ENCODE results near the gene ICA1. TPM values are rescaled to one million over a fixed set of nuclear protein-coding genes. Genes with fewer than 3 reads are reported as not detected.

Gene ICA1
- total RNA-seq, 1 donor from 2014 or later, result 43.2 TPM

DNA sequence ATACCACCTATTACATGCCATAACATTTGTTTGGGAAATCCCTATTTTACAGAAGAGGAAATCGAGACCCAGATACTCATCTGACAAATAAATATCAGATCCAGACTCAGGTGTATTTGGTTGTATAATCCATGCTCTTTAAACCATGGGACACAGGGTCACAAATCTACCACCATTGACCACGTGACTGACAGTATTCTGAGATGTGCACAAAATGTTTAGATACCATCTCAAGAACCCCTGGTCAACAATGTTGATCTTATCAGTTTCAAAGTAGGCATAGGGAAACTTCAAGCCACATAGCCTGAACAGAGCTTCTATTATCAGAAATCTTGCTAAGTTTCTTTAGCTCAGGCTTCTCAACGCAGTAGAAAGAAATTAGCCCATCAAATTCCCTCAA, 93.6 kb downstream of the ICA1 start:
- DNase-seq (ENCODE audit: extremely low read depth, low read depth, low spot score), result no peak

DNA sequence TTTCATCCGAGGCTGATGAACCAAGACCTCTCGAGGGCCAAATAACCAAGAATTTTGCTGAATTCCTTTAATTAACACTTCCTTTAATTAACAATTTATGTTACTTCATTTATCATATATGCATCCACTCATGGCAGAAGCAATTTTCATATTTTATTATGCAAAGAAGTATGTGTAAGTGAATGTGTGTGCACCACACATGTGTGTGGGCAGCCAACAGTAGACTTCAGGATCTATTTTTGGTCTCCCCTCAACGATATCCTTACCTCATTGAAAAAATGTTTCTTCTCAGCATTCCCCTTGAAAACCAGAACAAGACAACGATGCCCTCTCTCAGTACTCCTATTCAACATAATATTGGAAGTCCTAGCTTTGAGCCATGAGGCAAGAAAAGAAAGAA, 96.8 kb downstream of the ICA1 start:
- no peak for DNase-seq (ENCODE audit: extremely low read depth, low read depth, low spot score)

DNA sequence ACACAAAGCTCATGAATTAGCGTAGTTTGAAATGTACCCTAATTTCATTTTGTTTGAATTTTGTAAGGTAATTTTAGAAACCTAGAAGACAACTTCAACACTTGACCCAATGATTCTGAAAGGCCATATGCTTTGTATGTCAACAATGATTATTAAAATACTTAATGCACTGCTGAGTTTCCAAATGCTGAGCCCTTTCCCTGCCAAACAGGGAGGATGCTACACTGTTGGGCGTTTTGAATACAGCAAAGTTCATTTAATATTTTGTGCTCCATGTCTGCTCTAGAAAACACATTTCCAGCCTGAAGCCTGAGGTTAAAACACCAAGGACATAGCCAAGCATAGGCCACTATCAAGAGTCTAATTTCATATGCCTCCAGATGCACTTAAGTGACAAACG, 99.8 kb downstream of the ICA1 start:
- no peak for DNase-seq (ENCODE audit: extremely low read depth, low read depth, low spot score)

DNA sequence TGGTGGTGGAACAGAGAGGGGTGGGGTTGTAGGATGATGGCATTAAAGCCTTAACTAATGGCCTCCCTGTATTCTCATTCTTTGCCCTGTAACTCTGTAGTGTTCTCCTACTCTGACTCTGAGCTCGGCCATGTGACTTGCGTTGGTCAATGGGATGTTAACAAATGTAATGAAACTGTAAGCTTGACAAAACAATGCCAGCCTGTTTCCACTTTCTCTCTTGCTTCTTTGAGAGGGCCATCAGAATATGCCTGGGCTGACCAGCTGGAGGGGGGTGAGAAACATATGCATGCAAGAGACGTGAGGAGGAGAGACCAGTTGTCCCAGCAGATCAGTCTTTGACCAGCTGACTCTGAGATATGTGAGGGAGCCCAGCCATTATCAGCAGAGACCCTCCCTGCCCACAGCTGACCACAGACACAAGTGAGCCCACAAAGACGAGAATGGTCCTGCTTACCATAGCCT, 100.6 kb downstream of the ICA1 start:
- DNase-seq (ENCODE audit: extremely low read depth, low read depth, low spot score), result no peak

DNA sequence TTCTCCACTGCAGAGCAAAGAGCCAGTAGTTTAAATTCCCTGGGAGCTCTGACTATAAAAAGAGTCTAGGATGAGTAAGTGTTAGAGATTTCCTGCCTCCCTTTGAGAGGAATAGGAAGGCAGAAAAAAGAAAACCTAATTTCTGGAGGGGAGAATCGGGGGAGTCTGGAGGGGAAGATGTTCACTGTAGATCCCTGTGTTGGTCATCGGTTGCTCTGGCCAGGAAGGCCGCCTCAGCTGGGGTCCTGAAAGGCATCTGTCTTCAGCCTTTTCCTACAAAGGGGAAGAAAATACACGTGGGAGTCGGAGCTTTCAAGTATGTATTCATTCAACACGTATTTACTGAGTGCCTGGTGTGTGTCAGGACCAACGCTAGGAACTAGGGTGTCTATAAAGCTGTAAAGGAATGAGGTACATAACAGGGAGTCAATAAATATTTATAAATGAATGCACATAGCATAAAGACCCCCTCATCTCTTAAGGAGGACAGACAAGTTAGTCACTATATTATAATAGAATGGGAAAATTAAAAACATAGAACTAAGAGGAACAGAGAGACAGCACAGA, 101.1 kb downstream of the ICA1 start:
- no peak for DNase-seq (ENCODE audit: extremely low read depth, low read depth, low spot score)

DNA sequence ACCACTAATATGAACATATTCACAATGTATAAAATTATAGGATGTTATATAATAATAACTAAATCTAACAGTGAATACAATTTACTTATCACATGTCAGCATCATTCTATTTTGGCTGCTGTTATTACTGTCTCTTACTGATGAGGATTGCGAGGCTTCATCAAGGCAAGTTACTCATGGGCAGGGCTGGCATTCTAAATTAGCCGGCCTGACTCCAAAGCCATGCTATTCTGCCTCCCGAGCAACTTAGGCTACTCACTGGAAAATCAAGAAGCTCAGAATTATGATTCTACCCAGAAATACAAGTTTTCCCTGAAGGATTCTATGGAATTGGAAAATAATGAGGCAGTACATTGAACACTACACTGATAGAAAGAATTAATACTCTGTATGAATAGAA, 101.7 kb downstream of the ICA1 start:
- DNase-seq (ENCODE audit: extremely low read depth, low read depth, low spot score), result no peak

DNA sequence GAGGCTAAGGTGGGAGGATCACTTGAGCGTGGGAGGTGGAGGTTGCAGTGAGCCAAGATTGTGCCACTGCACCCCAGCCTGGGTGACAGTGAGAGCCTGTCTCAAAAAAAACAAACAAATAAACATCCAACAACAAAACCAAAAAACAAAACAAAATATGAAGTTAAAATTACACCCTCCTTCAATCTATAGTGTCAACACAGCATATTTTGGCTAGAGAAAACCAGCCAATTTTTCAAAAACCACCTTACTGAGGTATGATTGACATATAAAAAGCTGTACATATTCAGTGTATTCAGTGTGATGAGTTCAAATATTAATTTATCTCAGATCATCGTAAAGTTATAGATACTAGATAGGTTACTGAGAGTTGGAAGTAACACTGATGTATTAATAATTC, 102.4 kb downstream of the ICA1 start:
- no peak for DNase-seq (ENCODE audit: extremely low read depth, low read depth, low spot score)

DNA sequence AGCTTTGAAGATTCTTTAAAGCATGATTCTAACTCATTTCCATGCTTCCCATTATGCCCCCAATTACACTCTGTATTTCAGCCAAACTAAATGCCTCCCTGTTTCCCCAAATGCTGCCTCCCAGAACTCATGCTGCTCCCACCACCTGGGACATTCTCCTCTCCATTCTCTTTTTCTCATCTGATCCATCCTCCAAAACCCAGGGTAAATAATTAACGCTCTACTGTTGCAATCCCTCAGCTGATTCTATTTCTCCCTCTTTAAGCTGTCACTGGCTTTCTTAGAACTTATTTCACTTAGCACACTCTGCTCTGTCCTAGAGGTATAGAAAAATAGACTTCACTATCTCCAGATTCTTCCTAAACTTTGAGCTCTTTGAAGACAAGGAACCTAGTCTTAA, 104.7 kb downstream of the ICA1 start:
- no peak for DNase-seq (ENCODE audit: extremely low read depth, low read depth, low spot score)

DNA sequence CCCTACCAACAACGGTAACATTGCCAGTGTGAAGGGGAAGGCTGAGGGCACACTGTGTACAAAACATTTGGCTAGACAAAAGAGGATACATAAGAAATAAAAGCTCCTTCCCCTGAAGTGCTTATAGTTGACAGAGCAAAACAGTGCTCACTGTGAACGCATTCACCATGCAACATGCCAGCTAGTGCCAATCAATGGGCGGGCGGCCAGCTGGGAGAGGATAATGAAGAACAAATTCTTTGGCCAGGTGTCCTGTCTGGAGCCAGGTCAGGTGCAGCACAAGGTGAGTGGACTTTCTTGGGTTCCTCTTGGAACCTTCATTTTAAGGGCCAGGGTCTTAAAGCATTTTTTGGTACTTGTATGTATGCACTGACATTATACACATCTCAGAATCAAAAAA, 106.1 kb downstream of the ICA1 start:
- no peak for DNase-seq (ENCODE audit: extremely low read depth, low read depth, low spot score)

DNA sequence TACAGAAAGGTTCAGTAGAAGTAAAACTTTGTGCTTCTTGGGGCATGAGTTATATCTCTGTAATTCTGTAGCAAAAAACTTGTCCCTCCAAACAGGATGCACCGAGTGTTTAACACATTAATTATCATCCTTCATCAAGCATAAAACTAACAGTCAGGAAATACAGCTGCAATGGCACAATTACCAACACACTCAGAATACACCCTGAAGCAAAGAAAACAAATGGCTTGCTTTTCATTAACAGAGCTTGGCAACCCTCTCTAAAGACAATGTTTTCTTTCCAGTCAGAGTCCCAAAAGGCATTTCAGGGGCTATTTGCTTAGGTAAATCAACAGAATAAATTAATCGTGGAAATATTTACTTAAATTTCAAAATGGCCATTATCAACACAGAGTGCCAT, 107.7 kb downstream of the ICA1 start:
- DNase-seq (ENCODE audit: extremely low read depth, low read depth, low spot score), result no peak

DNA sequence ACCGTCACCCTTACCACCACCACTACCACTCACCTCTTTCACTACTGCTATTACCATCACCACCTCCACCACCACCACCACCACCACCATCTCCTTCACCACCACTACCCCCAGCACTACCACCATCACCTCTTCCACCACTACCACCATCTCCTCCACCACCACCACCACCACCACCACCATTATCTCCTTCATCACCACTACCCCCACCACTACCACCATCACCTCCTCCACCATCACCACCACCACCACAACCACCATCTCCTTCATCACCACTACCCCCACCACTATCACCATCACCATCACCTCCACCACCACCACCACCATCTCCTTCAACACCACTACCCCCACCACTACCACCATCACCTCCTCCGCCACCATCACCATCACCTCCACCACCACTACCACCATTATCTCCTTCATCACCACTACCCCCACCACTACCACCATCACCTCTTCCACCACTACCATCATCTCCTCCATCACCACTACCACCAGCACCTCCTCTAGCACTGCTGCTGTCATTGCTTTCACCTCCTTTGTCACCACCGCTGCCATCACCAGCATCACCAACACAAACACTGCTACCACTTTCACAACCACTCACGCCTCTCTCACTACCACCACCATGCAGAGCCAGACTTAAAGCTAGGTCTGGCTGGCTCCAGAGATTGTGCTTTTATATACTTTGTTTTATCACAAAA, 109.3 kb downstream of the ICA1 start:
- DNase-seq (ENCODE audit: extremely low read depth, low read depth, low spot score), result no peak

DNA sequence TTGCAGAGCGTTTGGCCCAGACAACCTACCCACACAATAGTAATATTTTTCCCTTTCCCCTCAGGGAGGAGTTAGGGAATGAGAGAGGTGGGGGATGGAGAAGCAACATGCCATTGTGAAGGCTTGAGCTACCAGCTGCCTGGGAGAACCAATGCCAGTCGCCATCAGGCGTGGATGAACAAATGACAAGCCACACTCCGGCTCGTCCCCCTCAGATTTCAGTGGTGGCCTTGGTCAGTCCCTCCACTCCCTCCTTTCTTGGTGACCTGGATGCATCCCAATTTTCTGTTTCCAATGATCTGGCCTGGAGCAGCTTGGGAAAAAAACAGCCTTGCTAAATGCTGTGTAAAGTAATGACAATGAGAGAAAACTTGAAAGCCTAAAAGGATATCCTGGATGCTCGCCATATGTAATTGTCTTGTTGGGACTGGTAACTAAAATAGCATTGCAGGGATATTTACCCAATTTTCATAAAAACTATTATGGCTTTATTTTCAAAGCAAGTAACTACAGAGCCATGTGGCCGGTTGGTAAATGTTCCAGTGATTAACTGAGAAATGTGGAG, 110.7 kb downstream of the ICA1 start:
- no peak for DNase-seq (ENCODE audit: extremely low read depth, low read depth, low spot score)

DNA sequence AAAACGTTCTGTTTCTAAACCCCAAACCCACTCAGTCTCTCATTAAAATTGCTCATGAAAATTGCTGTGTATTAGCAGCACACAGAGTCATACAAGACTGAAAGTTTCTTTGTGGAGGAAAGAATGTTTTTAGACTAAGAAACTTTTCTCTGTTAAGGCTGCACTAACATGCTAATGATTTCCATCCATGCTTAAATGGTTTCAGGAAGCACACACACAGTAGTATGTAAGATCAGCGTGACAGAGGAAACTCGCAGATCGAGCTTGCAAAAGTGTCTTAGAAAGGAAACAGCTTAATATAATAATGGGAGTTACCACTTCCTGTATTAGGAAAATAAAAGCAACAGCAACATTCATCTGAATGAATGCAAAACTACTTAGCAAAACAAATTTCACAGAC, 112.7 kb downstream of the ICA1 start:
- peak; percentile 22 for DNase-seq (ENCODE audit: extremely low read depth, low read depth, low spot score)

DNA sequence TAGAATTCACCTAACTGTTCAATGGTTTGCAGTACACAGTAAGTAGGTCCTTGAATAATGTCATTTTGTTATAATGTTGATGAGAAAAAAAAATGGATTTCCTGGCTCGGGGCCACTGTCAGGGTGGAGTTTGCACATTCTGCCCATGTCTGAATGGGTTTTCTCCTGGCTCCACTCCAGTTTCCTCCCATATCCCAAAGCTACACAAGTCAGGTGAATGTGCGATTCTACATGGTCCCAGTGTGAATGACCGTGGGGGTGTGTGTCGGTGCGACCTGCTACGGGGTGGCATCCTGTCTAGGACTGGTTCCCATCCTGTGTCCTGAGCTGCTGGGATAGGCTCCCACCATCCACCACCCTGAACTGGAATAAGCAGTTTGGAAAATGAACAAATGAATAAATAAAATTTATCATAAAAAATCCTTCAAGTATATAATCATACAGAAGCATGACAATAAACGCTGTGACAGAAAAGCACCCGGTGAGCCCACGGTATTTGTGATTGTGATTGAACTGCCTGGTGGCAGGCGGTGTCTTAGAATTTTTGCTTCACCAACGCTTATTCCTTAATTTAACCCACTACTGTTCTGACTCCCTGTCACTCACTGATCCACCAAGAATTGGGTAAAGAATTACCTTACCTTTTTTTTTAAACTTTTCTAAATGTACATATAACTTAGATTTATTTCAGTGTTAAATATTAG, 114.1 kb downstream of the ICA1 start:
- no peak for DNase-seq (ENCODE audit: extremely low read depth, low read depth, low spot score)

DNA sequence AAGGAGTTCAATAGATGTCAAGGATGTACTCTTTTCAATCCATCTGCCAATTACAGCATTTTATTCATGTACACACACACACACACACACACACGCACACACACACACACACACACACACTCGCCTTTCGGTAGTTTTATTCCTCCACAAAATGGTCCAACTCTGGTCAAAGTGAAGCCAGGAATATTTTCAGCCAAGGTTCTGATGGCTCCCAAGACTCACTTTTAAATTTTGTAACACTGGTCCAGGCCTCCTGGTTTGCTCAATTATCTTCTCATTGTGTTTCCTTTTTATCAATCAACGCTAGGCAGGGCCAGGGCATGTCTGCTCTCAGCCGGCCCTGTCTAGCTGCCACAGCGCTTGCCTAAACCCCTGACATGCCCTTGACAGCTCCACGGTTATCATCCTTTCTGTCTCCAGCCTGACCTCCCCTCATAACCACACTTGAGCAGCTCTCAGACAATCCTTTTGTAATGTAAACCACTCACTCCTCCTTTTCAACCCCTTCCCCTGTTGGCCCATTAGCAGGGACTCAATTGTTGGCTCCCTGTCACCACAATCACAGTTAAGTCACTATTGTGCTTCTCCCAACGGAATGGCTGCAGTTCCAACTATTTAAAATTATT, 115.1 kb downstream of the ICA1 start:
- DNase-seq (ENCODE audit: extremely low read depth, low read depth, low spot score), result no peak

DNA sequence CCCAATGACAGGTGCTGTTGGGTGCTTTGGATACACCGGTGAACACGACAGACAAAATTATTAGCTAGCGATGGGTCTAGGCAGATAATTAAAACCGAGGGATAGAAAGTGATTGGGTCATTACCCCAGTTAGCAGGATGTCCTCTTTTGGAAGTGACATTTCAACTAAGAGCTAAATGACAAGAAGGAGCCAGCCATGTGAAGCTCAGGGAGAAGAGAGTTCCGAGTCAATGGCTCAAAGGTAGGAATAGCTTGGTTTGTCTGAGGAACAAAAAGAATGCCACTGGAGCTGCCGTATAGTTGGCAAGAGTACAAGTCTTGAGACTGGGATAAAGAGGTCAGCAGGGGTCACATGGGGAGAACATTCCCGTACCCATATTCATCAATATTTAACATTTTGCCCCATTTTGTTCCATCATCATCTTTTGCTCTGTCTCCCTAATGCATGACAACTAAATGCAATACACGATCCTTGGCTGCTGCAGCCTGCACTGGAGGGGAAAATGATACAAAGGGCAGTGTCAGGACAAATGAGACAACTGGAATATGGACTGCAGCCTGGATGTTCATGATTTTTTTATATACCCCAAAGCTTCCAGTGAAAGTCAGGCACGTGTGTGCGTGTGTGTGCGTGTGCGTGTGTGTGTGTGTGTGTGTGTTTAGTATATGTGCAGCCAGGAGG, 115.7 kb downstream of the ICA1 start:
- no peak for DNase-seq (ENCODE audit: extremely low read depth, low read depth, low spot score)

DNA sequence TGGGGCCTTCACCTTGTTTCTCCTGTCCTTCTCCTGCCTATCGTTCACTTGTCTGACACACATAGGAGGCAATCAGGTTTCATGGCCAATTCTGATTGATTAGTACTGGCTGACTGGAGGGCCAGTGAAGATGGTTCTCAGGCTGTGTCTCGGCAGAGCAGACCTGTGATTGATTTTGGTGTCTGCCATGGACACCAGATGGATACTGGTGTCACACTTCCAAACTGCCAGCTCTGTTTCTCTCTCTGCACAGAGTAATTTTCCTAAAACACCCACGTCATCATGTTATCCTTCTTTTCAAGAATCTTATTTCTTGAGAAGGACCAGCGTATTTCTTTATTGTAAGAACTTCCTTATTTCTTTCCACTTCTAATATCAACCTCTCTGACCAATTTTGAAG, 117.1 kb downstream of the ICA1 start:
- no peak for DNase-seq (ENCODE audit: extremely low read depth, low read depth, low spot score)

DNA sequence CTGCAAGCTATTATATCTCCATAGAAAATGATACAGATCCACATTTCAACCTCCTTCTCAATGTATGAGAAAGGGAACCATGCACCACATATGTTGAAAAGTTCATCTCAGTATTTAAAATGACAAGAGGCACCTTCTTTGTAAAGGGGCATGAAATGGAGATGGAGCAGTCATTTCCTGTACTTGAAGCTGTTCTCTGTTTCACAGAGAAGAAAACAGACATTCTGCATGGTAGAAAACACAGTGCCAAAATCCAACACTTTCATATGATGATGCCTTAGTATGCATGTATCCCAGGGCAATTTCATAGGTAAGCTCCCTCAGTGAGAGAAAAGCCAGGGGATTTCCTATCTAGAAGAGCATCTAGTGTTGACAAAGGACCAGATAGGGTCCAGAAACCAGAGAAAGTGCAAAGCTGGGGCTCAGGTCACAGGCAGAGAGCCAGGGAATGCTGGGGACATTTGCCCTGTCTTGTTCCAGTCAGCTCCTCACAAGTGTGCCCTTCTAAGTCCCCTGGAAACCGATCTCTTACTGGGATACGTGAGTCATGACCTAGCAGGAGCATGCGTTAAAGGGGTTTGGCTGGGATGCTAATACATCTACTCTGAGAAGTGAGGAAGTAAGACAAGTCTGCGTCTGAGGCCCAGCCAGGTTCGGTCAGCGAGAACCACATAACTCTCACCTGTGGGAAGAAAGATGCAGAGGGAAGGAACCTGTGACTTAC, 118.7 kb downstream of the ICA1 start:
- no peak for DNase-seq (ENCODE audit: extremely low read depth, low read depth, low spot score)

DNA sequence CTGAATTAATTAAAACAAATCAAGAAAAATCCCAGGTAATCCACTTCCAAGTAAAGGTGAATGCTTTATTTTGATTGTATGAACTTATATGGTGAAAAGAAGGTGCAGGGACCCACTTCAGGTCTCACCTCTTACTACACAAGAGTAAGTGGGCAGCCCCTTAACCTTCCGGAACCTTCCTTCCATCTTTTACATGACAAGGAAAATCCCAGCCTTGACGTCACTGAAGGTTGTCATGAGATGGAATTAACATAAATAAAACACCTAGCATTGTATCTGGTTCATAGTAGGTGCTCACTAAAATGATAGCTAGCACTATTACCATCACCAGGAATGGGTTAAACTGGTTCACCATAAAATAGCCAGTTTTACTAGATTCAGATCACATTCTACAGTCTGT, 119.5 kb downstream of the ICA1 start:
- DNase-seq (ENCODE audit: extremely low read depth, low read depth, low spot score), result no peak

DNA sequence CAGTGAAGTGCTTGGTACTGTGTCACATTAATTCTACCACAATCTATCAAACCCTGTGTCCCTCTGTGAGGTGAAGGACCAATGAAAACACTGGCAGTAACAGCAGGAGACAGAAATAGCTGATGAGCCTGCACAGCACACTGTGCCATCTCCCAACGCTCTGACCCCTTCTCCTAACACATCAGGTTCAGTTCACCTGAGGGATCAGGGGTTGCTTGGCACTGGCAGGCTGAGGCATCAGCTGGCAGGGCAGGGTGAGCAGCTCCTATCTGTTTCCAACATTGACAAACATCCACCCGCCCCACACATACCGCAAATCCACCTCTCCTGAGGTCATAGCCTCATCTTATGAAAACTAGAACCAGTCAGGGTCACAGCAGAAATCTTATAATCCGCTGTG, 120.9 kb downstream of the ICA1 start:
- DNase-seq (ENCODE audit: extremely low read depth, low read depth, low spot score), result no peak

All from glomerular endothelial cell (primary cell).